Astrocyte of the spinal cord (primary cell): ENCODE measurements around the gene DELE1.

Source experiments
- DNase-seq: peaks from one replicate; pipeline ENCODE4 v3.0.0; 2011; ENCODE audit warnings: low read depth, low spot score
- H3K4me3 ChIP-seq: 2 replicates; pipeline ENCODE4 v1.5.1; 2011; ENCODE audit warnings: low read depth, mild to moderate bottlenecking, low read length, moderate library complexity
- CTCF ChIP-seq: IDR thresholded peaks from 2 replicates; pipeline ENCODE4 v1.5.1; 2012; ENCODE audit warnings: low read depth, mild to moderate bottlenecking, low read length, inconsistent platforms
- in situ Hi-C: cut with HindIII; loops from 2 replicates; pipeline ENCODE4 v1.10.0; 2017; ENCODE audit warnings: low sequenced_read_pairs

DELE1 gene

GRCh38 chr5:141966963-141967333 is 43.3 kb downstream of the DELE1 start:
- no peak for TF ChIP-seq CTCF
- H3K4me3 ChIP-seq = no peak overlapping the region
- DNase-seq = no peak
- in situ Hi-C loops = no loop called here

GRCh38 chr5:141968914-141969608 is 45.4 kb downstream of the DELE1 start, which contains the start of gene RNF14:
RNF14 (plus strand) TSS chr5:141969105; CDS start chr5:141973589, 4,484 bp downstream.
- H3K4me3 ChIP-seq = peak within 1 kb of the TSS; percentile 90
- peak; percentile 95 for DNase-seq
- in situ Hi-C loops = no loop called here
- TF ChIP-seq CTCF = peak; percentile 78

- peak overlapping the region; percentile 90 for H3K4me3 ChIP-seq
- DNase-seq = no peak
- in situ Hi-C loops = no loop called here
- TF ChIP-seq CTCF = no peak
These were observed 46.4 kb downstream of the DELE1 start for GRCh38 chr5:141969783-141970771.

- no peak overlapping the region for H3K4me3 ChIP-seq
- peak; percentile 66 for DNase-seq
- in situ Hi-C loops = no loop called here
- TF ChIP-seq CTCF = no peak
These were observed 50.4 kb downstream of the DELE1 start for GRCh38 chr5:141973871-141974595.

- in situ Hi-C loops = no loop called here
- DNase-seq = no peak
- no peak overlapping the region for H3K4me3 ChIP-seq
- TF ChIP-seq CTCF = no peak
These were observed 52.5 kb downstream of the DELE1 start for GRCh38 chr5:141976176-141976575.

GRCh38 chr5:141978389-141978788 is 54.7 kb downstream of the DELE1 start:
- DNase-seq = no peak
- no peak for TF ChIP-seq CTCF
- in situ Hi-C loops = no loop called here
- H3K4me3 ChIP-seq = no peak overlapping the region
